Measurements from ENCODE around the gene TLR5.

The TLR5 gene

GRCh38 chr1:223147409-223147808 lies 4.4 kb upstream of the TLR5 start:
- no peak for DNase-seq (ENCODE audit: low spot score)

- no peak for DNase-seq (ENCODE audit: low spot score)
Measured at GRCh38 chr1:223146745-223147144, 3.7 kb upstream of the TLR5 start.

- DNase-seq (ENCODE audit: low spot score) = no peak
Measured at GRCh38 chr1:223144914-223145313, 1.9 kb upstream of the TLR5 start.

GRCh38 chr1:223144431-223144830 lies 1.4 kb upstream of the TLR5 start:
- no peak for DNase-seq (ENCODE audit: low spot score)

- no peak for DNase-seq (ENCODE audit: low spot score)
Measured at GRCh38 chr1:223143537-223144248, 645 bp upstream of the TLR5 start.

GRCh38 chr1:223142269-223142668 lies 779 bp downstream of the TLR5 start:
- no peak for DNase-seq (ENCODE audit: low spot score)

GRCh38 chr1:223140611-223141405 lies 2.2 kb downstream of the TLR5 start:
- DNase-seq (ENCODE audit: low spot score) = no peak

GRCh38 chr1:223137455-223138085 lies 5.5 kb downstream of the TLR5 start:
- peak; percentile 72 for DNase-seq (ENCODE audit: low spot score)

GRCh38 chr1:223136086-223136485 lies 7.0 kb downstream of the TLR5 start:
- DNase-seq (ENCODE audit: low spot score) = no peak

GRCh38 chr1:223135176-223135942 lies 7.7 kb downstream of the TLR5 start:
- DNase-seq (ENCODE audit: low spot score) = peak; percentile 84

- peak; percentile 94 for DNase-seq (ENCODE audit: low spot score)
Measured at GRCh38 chr1:223133824-223134435, 9.1 kb downstream of the TLR5 start.

GRCh38 chr1:223133306-223133823 lies 9.7 kb downstream of the TLR5 start:
- DNase-seq (ENCODE audit: low spot score) = no peak

GRCh38 chr1:223129229-223129901 lies 13.7 kb downstream of the TLR5 start:
- DNase-seq (ENCODE audit: low spot score) = peak; percentile 91

- no peak for DNase-seq (ENCODE audit: low spot score)
Measured at GRCh38 chr1:223126741-223127140, 16.3 kb downstream of the TLR5 start.

GRCh38 chr1:223125766-223126165 lies 17.3 kb downstream of the TLR5 start:
- no peak for DNase-seq (ENCODE audit: low spot score)

GRCh38 chr1:223123011-223123610 lies 19.9 kb downstream of the TLR5 start:
- no peak for DNase-seq (ENCODE audit: low spot score)

- DNase-seq (ENCODE audit: low spot score) = no peak
Measured at GRCh38 chr1:223118418-223118817, 24.6 kb downstream of the TLR5 start.

GRCh38 chr1:223116950-223117349 lies 26.1 kb downstream of the TLR5 start:
- DNase-seq (ENCODE audit: low spot score) = no peak

GRCh38 chr1:223114871-223115270 lies 28.2 kb downstream of the TLR5 start:
- peak; percentile 56 for DNase-seq (ENCODE audit: low spot score)

- DNase-seq (ENCODE audit: low spot score) = no peak
Measured at GRCh38 chr1:223110952-223111351, 32.1 kb downstream of the TLR5 start.
